Activated CD4-positive, alpha-beta T cell treated with anti-CD3 and anti-CD28 coated beads for 48 hours (primary cell): ENCODE results near the gene TAGLN3.

Experiments
- DNase-seq: peaks from one replicate; pipeline ENCODE4 v3.0.0-alpha.2; 2020

Gene TAGLN3

DNA sequence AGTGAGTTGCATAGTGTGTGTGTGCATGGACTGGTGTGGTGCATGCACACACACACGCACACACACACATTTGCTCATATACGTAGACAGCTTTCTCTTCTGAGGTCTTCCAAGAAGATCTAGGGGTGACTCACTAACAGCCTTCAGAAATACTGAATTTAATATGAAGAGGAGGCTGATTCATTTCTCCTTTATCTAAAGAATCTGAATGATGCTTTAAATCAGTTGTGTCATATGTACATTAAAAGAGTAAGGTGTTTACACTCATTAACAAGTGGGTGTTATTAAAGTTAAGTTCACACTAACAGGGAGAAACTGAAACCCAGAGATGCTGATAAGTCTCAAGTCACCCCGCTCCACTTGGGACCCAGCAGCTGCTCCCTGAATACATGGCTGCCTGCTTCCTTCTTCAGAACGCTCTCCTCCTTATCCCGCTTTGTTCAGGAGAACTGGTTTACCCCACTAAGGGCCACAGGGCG, 57.8 kb downstream of the TAGLN3 start:
- peak; percentile 31 for DNase-seq

DNA sequence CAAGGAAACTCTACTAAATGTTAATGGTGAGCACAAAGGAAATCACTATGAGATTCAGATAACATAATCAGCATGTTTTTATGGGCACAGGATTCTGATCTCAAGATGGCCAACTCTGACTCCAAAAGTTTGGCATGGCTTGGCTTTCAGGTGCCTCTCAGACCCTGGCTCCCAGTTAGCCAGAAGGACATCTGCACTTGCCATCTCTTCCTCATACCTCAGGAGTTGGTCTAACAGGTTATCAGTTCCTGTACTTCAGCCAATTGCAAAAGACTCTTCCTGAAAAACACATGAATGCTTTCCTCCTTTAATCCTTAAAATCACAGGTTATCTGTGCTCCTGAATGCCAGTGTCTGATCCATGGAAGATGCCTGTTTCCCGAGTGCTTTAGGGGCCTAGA, 60.8 kb downstream of the TAGLN3 start:
- no peak for DNase-seq

DNA sequence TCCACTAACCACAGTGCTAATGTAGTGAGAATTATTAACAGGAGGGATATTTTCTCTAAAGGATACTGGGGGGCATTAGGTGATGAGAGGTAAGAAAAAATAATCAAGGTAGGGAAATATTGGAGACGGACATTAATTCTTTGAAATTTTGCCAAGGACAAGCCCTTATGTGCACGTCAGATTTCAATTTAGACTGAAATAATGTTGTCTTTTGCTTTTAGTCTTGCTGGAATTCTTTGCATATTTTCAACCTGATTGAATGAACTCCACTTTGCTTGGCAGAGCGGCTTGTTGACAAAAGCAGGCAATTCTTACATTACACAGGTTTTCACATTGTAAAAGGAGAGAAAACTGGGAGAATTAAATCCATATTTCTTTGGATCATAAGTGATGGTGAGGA, 62.4 kb downstream of the TAGLN3 start:
- no peak for DNase-seq
